ENCODE results near the gene CENATAC. TPM values are rescaled to one million over a fixed set of nuclear protein-coding genes. Genes with fewer than 3 reads are reported as not detected.
A peak's percentile ranks its signal among the peaks of the same experiment; 100 is the strongest.

The CENATAC gene
- polyA plus RNA-seq, 1 donor from 2014 or later: 70.3 TPM

GRCh38 chr11:118998822-118999221 lies 884 bp downstream of the CENATAC start:
- peak overlapping the region; percentile 63 for H3K27ac ChIP-seq (ENCODE audit: low read length)
- no peaks in the 10 kb centered on the region for H3K79me2 ChIP-seq (replicated peaks; ENCODE audit: insufficient read depth, low read length)

GRCh38 chr11:119000906-119001305 lies 3.0 kb downstream of the CENATAC start:
- H3K4me3 ChIP-seq (ENCODE audit: low read length): no peak overlapping the region

More at GRCh38 chr11:118998822-118999221, 884 bp downstream of the CENATAC start:
- H3K9me2 ChIP-seq (ENCODE audit: insufficient read depth, low read length): no peaks in the 10 kb centered on the region
- peak overlapping the region; percentile 74 for H3K4me2 ChIP-seq (ENCODE audit: low read length)
- peak overlapping the region; percentile 95 for H3K4me3 ChIP-seq (ENCODE audit: low read length)
- peak overlapping the region; percentile 82 for H3K9ac ChIP-seq (ENCODE audit: low read length)
- H4K20me1 ChIP-seq (ENCODE audit: insufficient read depth): no peaks in the 10 kb centered on the region
- H3K9me3 ChIP-seq (ENCODE audit: low read length): no peaks in the 10 kb centered on the region
- no peaks in the 10 kb centered on the region for H3K27me3 ChIP-seq (ENCODE audit: insufficient read depth, low read depth, low read length)
- H2AFZ ChIP-seq (ENCODE audit: low read depth, low read length): no peak overlapping the region
- H3F3A ChIP-seq (ENCODE audit: insufficient read depth, low read length, poor library complexity, severe bottlenecking): no peaks in the 10 kb centered on the region
- H3K36me3 ChIP-seq (ENCODE audit: insufficient read depth, low read length): no peaks in the 10 kb centered on the region
- TF ChIP-seq SMC3 (conservative IDR thresholded peaks at IDR 0.05; ENCODE audit: poor library complexity) (no peak), REST (IDR thresholded peaks at IDR 0.05; ENCODE audit: borderline replicate concordance) (no peak), EP300 (conservative IDR thresholded peaks at IDR 0.05; ENCODE audit: poor library complexity, severe bottlenecking) (no peak), EZH2 (IDR thresholded peaks at IDR 0.05; ENCODE audit: borderline replicate concordance, insufficient read depth, low read length, poor library complexity, severe bottlenecking) (no peak), CTCF (IDR thresholded peaks at IDR 0.05; ENCODE audit: poor library complexity, severe bottlenecking) (no peak), RAD21 (conservative IDR thresholded peaks at IDR 0.05) (no peak), MXI1 (conservative IDR thresholded peaks at IDR 0.05; ENCODE audit: poor library complexity, severe bottlenecking) (no peak), POLR2AphosphoS5 (IDR thresholded peaks at IDR 0.05) (no peak), TAF1 (IDR thresholded peaks at IDR 0.05; ENCODE audit: low read depth) (no peak)

More at GRCh38 chr11:119000906-119001305, 3.0 kb downstream of the CENATAC start:
- Histone ChIP-seq H2AFZ (ENCODE audit: low read depth, low read length) (no peak overlapping the region), H4K20me1 (ENCODE audit: insufficient read depth) (no peaks in the 10 kb centered on the region), H3F3A (ENCODE audit: insufficient read depth, low read length, poor library complexity, severe bottlenecking) (no peaks in the 10 kb centered on the region), H3K27ac (ENCODE audit: low read length) (no peak overlapping the region), H3K9me2 (ENCODE audit: insufficient read depth, low read length) (no peaks in the 10 kb centered on the region), H3K9me3 (ENCODE audit: low read length) (no peaks in the 10 kb centered on the region), H3K9ac (ENCODE audit: low read length) (no peak overlapping the region), H3K36me3 (ENCODE audit: insufficient read depth, low read length) (no peaks in the 10 kb centered on the region), H3K27me3 (ENCODE audit: insufficient read depth, low read depth, low read length) (no peaks in the 10 kb centered on the region), H3K79me2 (replicated peaks; ENCODE audit: insufficient read depth, low read length) (no peaks in the 10 kb centered on the region), H3K4me2 (ENCODE audit: low read length) (no peak overlapping the region)
- TF ChIP-seq POLR2AphosphoS5 (IDR thresholded peaks at IDR 0.05) (no peak), RAD21 (conservative IDR thresholded peaks at IDR 0.05) (no peak), REST (IDR thresholded peaks at IDR 0.05; ENCODE audit: borderline replicate concordance) (no peak), CTCF (IDR thresholded peaks at IDR 0.05; ENCODE audit: poor library complexity, severe bottlenecking) (no peak), TAF1 (IDR thresholded peaks at IDR 0.05; ENCODE audit: low read depth) (no peak), SMC3 (conservative IDR thresholded peaks at IDR 0.05; ENCODE audit: poor library complexity) (no peak)

Measured in neural cell (in vitro differentiated cells).